ENCODE results near the gene VRTN.
"Not testable (repeated sequence)": the region's sequence is repeated elsewhere in the genome, so short reads cannot be mapped to it uniquely, and the experiment has no call there.

Gene VRTN

DNA sequence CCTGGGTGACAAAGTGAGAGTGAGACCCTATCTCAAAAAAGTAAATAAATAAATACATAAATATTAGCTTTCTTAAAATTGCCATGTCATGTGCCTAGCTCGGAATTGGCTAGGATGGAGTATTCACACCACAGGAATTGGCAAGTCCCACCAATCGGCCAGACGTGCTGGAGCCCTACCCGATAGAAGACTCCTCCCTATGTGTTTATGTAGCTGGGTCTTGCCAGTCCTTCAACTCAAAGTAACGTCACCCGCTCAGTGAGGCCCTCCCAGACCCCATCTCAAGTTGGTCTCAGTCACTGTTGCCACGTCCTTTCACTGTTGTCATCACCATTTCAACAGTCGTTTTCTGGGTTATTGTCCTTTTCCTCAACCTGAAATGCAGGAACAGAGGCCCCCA is 20.2 kb downstream of the VRTN start:
- no peak overlapping the region for H3K9ac ChIP-seq (ENCODE audit: low read length in 2 of 2)
- no peaks in the 10 kb centered on the region for H3K36me3 ChIP-seq (ENCODE audit: control insufficient read depth in 2 of 2, insufficient read depth in 2 of 2, low read length in 2 of 2)
- H3K9me3 ChIP-seq (ENCODE audit: control insufficient read depth in 2 of 2, low read length in 2 of 2) = no peaks in the 10 kb centered on the region
- H3K27me3 ChIP-seq (ENCODE audit: control insufficient read depth in 1 of 2, insufficient read depth in 2 of 2, low read length in 2 of 2) = peaks cover 3 to 14% of the 10 kb centered on the region in 2 donors
- H3K27ac ChIP-seq (ENCODE audit: low read length) = no peak overlapping the region
- H3K4me1 ChIP-seq (ENCODE audit: control insufficient read depth, insufficient read depth, low read length) = no peaks in the 10 kb centered on the region
- H3K4me3 ChIP-seq (ENCODE audit: low read length in 2 of 2) = no peak overlapping the region

GRCh38 chr14:74377976-74378690 is 29.9 kb downstream of the VRTN start:
- no peaks in the 10 kb centered on the region for H3K36me3 ChIP-seq (ENCODE audit: control insufficient read depth in 2 of 2, insufficient read depth in 2 of 2, low read length in 2 of 2)
- H3K4me3 ChIP-seq (ENCODE audit: low read length in 2 of 2) = no peak overlapping the region
- H3K27me3 ChIP-seq (ENCODE audit: control insufficient read depth in 1 of 2, insufficient read depth in 2 of 2, low read length in 2 of 2) = no peaks in the 10 kb centered on the region
- H3K27ac ChIP-seq (ENCODE audit: low read length) = no peak overlapping the region
- H3K9ac ChIP-seq (ENCODE audit: low read length in 2 of 2) = no peak overlapping the region
- no peaks in the 10 kb centered on the region for H3K9me3 ChIP-seq (ENCODE audit: control insufficient read depth in 2 of 2, low read length in 2 of 2)
- no peaks in the 10 kb centered on the region for H3K4me1 ChIP-seq (ENCODE audit: control insufficient read depth, insufficient read depth, low read length)

DNA sequence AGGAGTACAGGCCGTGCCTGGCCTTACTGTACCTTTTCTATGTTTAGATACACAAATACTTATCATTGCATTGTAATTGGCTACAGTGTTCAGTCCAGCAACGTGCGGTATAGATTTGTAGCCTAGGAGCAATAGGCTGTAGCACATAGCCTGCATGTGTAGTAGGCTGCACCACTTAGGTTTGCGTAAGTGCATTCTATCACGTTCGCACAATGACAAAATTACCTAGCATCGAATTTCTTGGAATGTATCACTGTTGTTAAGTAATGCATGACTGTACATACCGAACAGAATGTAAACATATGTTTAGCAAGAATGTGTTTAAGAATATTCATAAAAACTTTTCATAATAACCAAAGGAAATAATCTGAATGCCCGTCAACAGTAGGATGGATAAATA is 31.9 kb downstream of the VRTN start:
- no peaks in the 10 kb centered on the region for H3K36me3 ChIP-seq (ENCODE audit: control insufficient read depth in 2 of 2, insufficient read depth in 2 of 2, low read length in 2 of 2)
- H3K27me3 ChIP-seq (ENCODE audit: control insufficient read depth in 1 of 2, insufficient read depth in 2 of 2, low read length in 2 of 2) = no peaks in the 10 kb centered on the region
- H3K4me1 ChIP-seq (ENCODE audit: control insufficient read depth, insufficient read depth, low read length) = no peaks in the 10 kb centered on the region
- no peak overlapping the region for H3K27ac ChIP-seq (ENCODE audit: low read length)
- H3K9me3 ChIP-seq (ENCODE audit: control insufficient read depth in 2 of 2, low read length in 2 of 2) = no peaks in the 10 kb centered on the region
- H3K9ac ChIP-seq (ENCODE audit: low read length in 2 of 2) = no peak overlapping the region
- no peak overlapping the region for H3K4me3 ChIP-seq (ENCODE audit: low read length in 2 of 2)

DNA sequence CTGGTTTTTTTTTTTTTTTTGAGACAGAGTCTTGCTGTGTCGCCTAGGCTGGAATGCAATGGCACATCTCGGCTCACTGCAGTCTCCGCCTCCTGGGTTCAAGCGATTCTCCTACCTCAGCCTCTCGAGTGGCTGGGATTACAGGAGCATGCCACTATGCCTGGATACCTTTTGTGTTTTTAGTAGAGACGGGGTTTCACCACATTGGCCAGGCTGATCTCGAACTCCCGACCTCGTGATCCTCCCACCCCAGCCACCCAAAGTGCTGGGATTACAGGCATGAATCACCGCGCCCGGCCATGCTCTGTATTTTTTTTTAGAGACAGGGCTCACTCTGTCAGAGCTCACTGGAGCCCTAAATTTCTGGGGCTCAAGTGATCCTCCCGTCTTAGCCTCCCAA is 32.6 kb downstream of the VRTN start:
- Histone ChIP-seq H3K27ac (ENCODE audit: low read length) (no peak overlapping the region), H3K9me3 (ENCODE audit: control insufficient read depth in 2 of 2, low read length in 2 of 2) (no peaks in the 10 kb centered on the region)

DNA sequence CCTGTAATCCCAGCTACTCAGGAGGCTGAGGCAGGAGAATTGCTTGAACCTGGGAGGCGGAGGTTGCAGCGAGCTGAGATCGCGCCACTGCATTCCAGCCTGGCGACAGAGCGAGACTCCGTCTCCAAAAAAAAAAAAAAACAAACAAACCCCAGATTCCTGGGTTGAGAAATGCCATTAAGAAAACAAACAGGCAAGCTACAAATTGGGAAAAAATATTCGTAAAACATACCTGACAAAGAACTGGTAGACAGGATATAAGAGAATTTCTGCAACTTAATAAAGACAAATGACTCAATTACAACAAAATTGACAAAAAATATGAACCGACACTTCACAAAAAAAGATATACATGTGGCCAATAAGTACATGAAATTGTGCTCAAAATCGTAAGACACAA is 33.3 kb downstream of the VRTN start:
- not testable (repeated sequence) for H3K4me1 ChIP-seq (ENCODE audit: control insufficient read depth, insufficient read depth, low read length); H3K27me3 ChIP-seq (ENCODE audit: control insufficient read depth in 1 of 2, insufficient read depth in 2 of 2, low read length in 2 of 2); H3K9me3 ChIP-seq (ENCODE audit: control insufficient read depth in 2 of 2, low read length in 2 of 2); H3K36me3 ChIP-seq (ENCODE audit: control insufficient read depth in 2 of 2, insufficient read depth in 2 of 2, low read length in 2 of 2); H3K4me3 ChIP-seq (ENCODE audit: low read length in 2 of 2); H3K9ac ChIP-seq (ENCODE audit: low read length in 2 of 2); H3K27ac ChIP-seq (ENCODE audit: low read length)

More for the DNA sequence above, 32.6 kb downstream of the VRTN start:
- Histone ChIP-seq H3K9ac (ENCODE audit: low read length in 2 of 2) (no peak overlapping the region), H3K4me1 (ENCODE audit: control insufficient read depth, insufficient read depth, low read length) (no peaks in the 10 kb centered on the region), H3K4me3 (ENCODE audit: low read length in 2 of 2) (no peak overlapping the region), H3K27me3 (ENCODE audit: control insufficient read depth in 1 of 2, insufficient read depth in 2 of 2, low read length in 2 of 2) (no peaks in the 10 kb centered on the region), H3K36me3 (ENCODE audit: control insufficient read depth in 2 of 2, insufficient read depth in 2 of 2, low read length in 2 of 2) (no peaks in the 10 kb centered on the region)

DNA sequence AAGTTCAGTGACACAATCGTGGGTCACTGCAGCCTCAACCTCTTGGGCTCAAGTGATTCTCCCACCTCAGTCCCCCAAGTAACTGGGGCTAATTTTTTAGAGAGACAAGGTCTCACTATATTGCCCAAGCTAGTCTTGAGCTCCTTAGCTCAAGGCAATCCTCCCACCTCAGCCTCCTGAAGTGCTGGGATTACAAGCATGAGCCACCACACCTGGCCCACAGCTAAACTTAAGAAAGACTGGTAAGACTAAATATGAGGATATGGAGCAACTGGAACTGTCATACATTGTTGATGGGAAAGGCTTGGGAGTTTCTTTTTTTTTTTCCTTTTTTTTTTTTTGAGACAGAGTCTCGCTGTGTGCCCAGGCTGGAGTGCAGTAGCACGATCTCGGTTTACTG is 34.0 kb downstream of the VRTN start:
- Histone ChIP-seq H3K27me3 (ENCODE audit: control insufficient read depth in 1 of 2, insufficient read depth in 2 of 2, low read length in 2 of 2) (no peaks in the 10 kb centered on the region), H3K4me1 (ENCODE audit: control insufficient read depth, insufficient read depth, low read length) (no peaks in the 10 kb centered on the region), H3K27ac (ENCODE audit: low read length) (no peak overlapping the region), H3K36me3 (ENCODE audit: control insufficient read depth in 2 of 2, insufficient read depth in 2 of 2, low read length in 2 of 2) (no peaks in the 10 kb centered on the region), H3K4me3 (ENCODE audit: low read length in 2 of 2) (no peak overlapping the region), H3K9ac (ENCODE audit: low read length in 2 of 2) (no peak overlapping the region), H3K9me3 (ENCODE audit: control insufficient read depth in 2 of 2, low read length in 2 of 2) (no peaks in the 10 kb centered on the region)

GRCh38 chr14:74389980-74390379 is 41.7 kb downstream of the VRTN start:
- Histone ChIP-seq H3K27ac (ENCODE audit: low read length) (no peak overlapping the region), H3K36me3 (ENCODE audit: control insufficient read depth in 2 of 2, insufficient read depth in 2 of 2, low read length in 2 of 2) (no peaks in the 10 kb centered on the region), H3K4me3 (ENCODE audit: low read length in 2 of 2) (no peak overlapping the region), H3K9me3 (ENCODE audit: control insufficient read depth in 2 of 2, low read length in 2 of 2) (no peaks in the 10 kb centered on the region), H3K9ac (ENCODE audit: low read length in 2 of 2) (no peak overlapping the region), H3K4me1 (ENCODE audit: control insufficient read depth, insufficient read depth, low read length) (no peaks in the 10 kb centered on the region), H3K27me3 (ENCODE audit: control insufficient read depth in 1 of 2, insufficient read depth in 2 of 2, low read length in 2 of 2) (peaks cover 6 to 9% of the 10 kb centered on the region in 2 donors)

DNA sequence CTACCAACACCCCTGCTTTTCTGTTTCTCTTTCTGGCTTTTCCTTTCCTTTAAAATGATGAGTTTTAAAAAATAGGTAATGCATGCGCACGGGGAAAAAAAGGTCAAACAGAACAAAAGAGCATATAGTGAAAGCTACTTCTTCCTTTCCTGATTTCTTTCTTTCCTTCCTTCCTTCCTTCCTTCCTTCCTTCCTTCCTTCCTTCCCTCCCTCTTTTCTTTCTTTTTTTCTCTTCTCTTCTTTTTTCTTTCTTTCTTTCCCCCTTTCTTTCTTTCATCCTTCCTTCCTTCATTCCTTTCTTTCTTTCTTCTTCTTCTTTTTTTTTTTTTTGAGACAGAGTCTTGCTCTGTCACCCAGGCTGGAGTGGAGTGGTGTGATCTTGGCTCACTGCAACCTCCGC is 42.2 kb downstream of the VRTN start:
- H3K27me3 ChIP-seq (ENCODE audit: control insufficient read depth in 1 of 2, insufficient read depth in 2 of 2, low read length in 2 of 2) = peaks cover 7 to 11% of the 10 kb centered on the region in 2 donors
- not testable (repeated sequence) for H3K4me1 ChIP-seq (ENCODE audit: control insufficient read depth, insufficient read depth, low read length); H3K9me3 ChIP-seq (ENCODE audit: control insufficient read depth in 2 of 2, low read length in 2 of 2); H3K4me3 ChIP-seq (ENCODE audit: low read length in 2 of 2); H3K27ac ChIP-seq (ENCODE audit: low read length); H3K9ac ChIP-seq (ENCODE audit: low read length in 2 of 2); H3K36me3 ChIP-seq (ENCODE audit: control insufficient read depth in 2 of 2, insufficient read depth in 2 of 2, low read length in 2 of 2)

DNA sequence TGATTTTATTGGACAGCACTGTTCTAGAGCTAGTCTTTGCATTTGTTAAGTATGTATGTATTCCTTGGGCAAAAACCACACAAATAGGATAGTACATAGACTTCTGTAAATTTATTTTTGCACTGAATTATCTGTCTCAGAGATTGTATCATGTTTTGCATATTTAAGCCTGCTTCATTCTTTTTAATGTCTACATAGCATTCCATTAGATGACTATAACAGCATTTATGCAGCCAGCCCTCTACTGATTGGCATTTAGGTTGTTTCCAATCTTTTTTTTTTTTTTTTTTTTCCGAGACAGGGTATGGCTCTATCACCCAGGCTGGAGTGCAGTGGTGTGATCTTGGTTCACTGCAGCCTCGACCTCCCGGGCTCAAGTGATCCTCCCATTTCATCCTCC is 43.2 kb downstream of the VRTN start:
- H3K36me3 ChIP-seq (ENCODE audit: control insufficient read depth in 2 of 2, insufficient read depth in 2 of 2, low read length in 2 of 2) = no peaks in the 10 kb centered on the region
- no peak overlapping the region for H3K27ac ChIP-seq (ENCODE audit: low read length)
- H3K4me3 ChIP-seq (ENCODE audit: low read length in 2 of 2) = no peak overlapping the region
- H3K27me3 ChIP-seq (ENCODE audit: control insufficient read depth in 1 of 2, insufficient read depth in 2 of 2, low read length in 2 of 2) = peaks cover 7 to 15% of the 10 kb centered on the region in 2 donors
- no peak overlapping the region for H3K9ac ChIP-seq (ENCODE audit: low read length in 2 of 2)
- no peaks in the 10 kb centered on the region for H3K9me3 ChIP-seq (ENCODE audit: control insufficient read depth in 2 of 2, low read length in 2 of 2)
- H3K4me1 ChIP-seq (ENCODE audit: control insufficient read depth, insufficient read depth, low read length) = no peaks in the 10 kb centered on the region

- Histone ChIP-seq H3K36me3 (ENCODE audit: control insufficient read depth in 2 of 2, insufficient read depth in 2 of 2, low read length in 2 of 2) (no peaks in the 10 kb centered on the region), H3K27me3 (ENCODE audit: control insufficient read depth in 1 of 2, insufficient read depth in 2 of 2, low read length in 2 of 2) (peaks cover 7 to 15% of the 10 kb centered on the region in 2 donors), H3K9ac (ENCODE audit: low read length in 2 of 2) (no peak overlapping the region), H3K4me1 (ENCODE audit: control insufficient read depth, insufficient read depth, low read length) (no peaks in the 10 kb centered on the region), H3K9me3 (ENCODE audit: control insufficient read depth in 2 of 2, low read length in 2 of 2) (no peaks in the 10 kb centered on the region), H3K4me3 (ENCODE audit: low read length in 2 of 2) (no peak overlapping the region), H3K27ac (ENCODE audit: low read length) (no peak overlapping the region)
Observed at GRCh38 chr14:74392616-74393570, 44.6 kb downstream of the VRTN start.

DNA sequence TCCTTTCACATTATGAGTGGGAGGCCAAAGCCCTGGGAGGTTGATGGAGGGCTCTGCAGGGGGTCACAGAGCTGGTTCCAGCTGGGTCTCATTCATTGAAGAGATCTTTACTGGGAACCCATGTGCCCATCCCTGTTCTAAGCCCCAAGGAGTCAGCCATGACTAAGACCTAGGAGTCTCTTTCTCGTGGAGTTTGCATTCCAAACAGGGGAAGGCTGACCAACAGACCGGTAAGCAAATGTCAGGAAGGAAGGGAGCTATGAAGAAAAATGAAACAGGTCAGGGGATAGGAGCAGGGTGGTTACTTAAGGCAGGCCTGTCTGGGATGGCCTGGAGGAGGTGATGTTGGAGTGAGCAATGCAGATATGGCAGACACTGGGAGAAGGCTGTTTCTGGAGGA is 46.3 kb downstream of the VRTN start:
- no peak overlapping the region for H3K9ac ChIP-seq (ENCODE audit: low read length in 2 of 2)
- no peak overlapping the region for H3K27ac ChIP-seq (ENCODE audit: low read length)
- peaks cover 10 to 15% of the 10 kb centered on the region in 2 donors for H3K27me3 ChIP-seq (ENCODE audit: control insufficient read depth in 1 of 2, insufficient read depth in 2 of 2, low read length in 2 of 2)

More for the DNA sequence above, 46.3 kb downstream of the VRTN start:
- Histone ChIP-seq H3K4me1 (ENCODE audit: control insufficient read depth, insufficient read depth, low read length) (no peaks in the 10 kb centered on the region), H3K36me3 (ENCODE audit: control insufficient read depth in 2 of 2, insufficient read depth in 2 of 2, low read length in 2 of 2) (no peaks in the 10 kb centered on the region), H3K9me3 (ENCODE audit: control insufficient read depth in 2 of 2, low read length in 2 of 2) (no peaks in the 10 kb centered on the region), H3K4me3 (ENCODE audit: low read length in 2 of 2) (no peak overlapping the region)
